Esophagus muscularis mucosa (tissue), 3 donors: ENCODE results near the gene OR2T27.
"Not testable (repeated sequence)": the region's sequence is repeated elsewhere in the genome, so short reads cannot be mapped to it uniquely, and the experiment has no call there.

Source experiments
- POLR2A ChIP-seq: fragments of 450-650 bp; IDR thresholded peaks from one replicate; pipeline ENCODE4 v1.6.1; 2017; ENCODE audit warnings: antibody characterized with exemption, moderate library complexity, mild to moderate bottlenecking, low read depth
- POLR2AphosphoS5 ChIP-seq, 2 donors: sonication (generic); formaldehyde crosslinking; IDR thresholded peaks; one replicate each; pipeline ENCODE4 v1.6.1; 2017; ENCODE audit warnings: antibody characterized with exemption in 2 of 2
- TF ChIP-seq, protein P1 (sequence below), 3 experiments: fragments of 200-600 bp in 2 of 3; fragments of 450-650 bp in 1 of 3; sonication (generic) in 2 of 3; IDR thresholded peaks; one replicate each; pipeline ENCODE4 v1.5.1; 2017 to 2019; ENCODE audit warnings: antibody characterized with exemption in 3 of 3, mild to moderate bottlenecking in 2 of 3, moderate library complexity in 1 of 3

DNA sequence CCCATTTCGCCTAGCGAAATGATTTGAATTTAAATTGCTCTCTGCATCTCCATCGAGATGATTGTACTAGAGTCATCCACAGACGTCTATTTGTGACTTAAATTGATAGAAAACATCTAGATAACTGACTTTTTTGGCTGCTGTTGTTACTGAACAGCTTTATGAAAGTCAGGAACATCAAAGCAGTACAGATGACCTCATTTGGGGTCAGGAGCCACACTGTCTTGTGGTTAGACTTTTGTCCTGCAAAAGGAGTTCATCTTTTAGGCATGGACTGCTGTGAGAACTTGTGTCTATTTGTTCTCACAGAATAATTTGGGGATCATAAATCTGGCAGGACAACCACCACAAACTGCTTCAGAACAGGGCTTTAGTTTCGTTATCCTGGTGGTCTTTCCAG, 15.7 kb downstream of the OR2T27 start:
- TF ChIP-seq, protein P1, sequence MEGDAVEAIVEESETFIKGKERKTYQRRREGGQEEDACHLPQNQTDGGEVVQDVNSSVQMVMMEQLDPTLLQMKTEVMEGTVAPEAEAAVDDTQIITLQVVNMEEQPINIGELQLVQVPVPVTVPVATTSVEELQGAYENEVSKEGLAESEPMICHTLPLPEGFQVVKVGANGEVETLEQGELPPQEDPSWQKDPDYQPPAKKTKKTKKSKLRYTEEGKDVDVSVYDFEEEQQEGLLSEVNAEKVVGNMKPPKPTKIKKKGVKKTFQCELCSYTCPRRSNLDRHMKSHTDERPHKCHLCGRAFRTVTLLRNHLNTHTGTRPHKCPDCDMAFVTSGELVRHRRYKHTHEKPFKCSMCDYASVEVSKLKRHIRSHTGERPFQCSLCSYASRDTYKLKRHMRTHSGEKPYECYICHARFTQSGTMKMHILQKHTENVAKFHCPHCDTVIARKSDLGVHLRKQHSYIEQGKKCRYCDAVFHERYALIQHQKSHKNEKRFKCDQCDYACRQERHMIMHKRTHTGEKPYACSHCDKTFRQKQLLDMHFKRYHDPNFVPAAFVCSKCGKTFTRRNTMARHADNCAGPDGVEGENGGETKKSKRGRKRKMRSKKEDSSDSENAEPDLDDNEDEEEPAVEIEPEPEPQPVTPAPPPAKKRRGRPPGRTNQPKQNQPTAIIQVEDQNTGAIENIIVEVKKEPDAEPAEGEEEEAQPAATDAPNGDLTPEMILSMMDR (IDR thresholded peaks at IDR 0.05): not testable (repeated sequence)
- TF ChIP-seq POLR2A; POLR2AphosphoS5 (IDR thresholded peaks at IDR 0.05): not testable (repeated sequence)
